Esophagus squamous epithelium (tissue), 5 donors: ENCODE results near the gene CENPP. TPM values are rescaled to one million over a fixed set of nuclear protein-coding genes. Genes with fewer than 3 reads are reported as not detected.

Experiments used
- DNase-seq: peaks from one replicate; lab custom pipeline; 2025; lab: John Stamatoyannopoulos, UW
- H3K27ac ChIP-seq, 4 donors: fragments of 200-600 bp; sonication (generic); one replicate each; pipeline ENCODE4 v1.5.1; 2016 to 2019; ENCODE audit warnings: mild to moderate bottlenecking in 1 of 4
- H3K27me3 ChIP-seq, 4 donors: fragments of 200-600 bp; sonication (generic); 1 replicate in 3 of 4; 2 replicates in 1 of 4; pipeline versions ENCODE4 v1.5.1 to v1.6.0; 2017 to 2021; ENCODE audit warnings: antibody characterized with exemption in 1 of 4
- H3K36me3 ChIP-seq, 3 donors: fragments of 200-600 bp; sonication (generic); one replicate each; pipeline ENCODE4 v1.5.1; 2016 to 2019
- H3K4me1 ChIP-seq, 3 donors: fragments of 200-600 bp; sonication (generic); one replicate each; pipeline ENCODE4 v1.5.1; 2017 to 2019
- H3K4me3 ChIP-seq, 4 donors: fragments of 200-600 bp; sonication (generic); 1 replicate in 3 of 4; 2 replicates in 1 of 4; pipeline ENCODE4 v1.5.1; 2016 to 2019; ENCODE audit warnings: mild to moderate bottlenecking in 2 of 4, moderate library complexity in 1 of 4
- H3K9me3 ChIP-seq, 3 donors: fragments of 200-600 bp; sonication (generic); one replicate each; pipeline ENCODE4 v1.5.1; 2016 to 2019
- POLR2A ChIP-seq, 4 donors: fragments of 450-650 bp; IDR thresholded peaks; one replicate each; pipeline ENCODE4 v1.6.1; 2017; ENCODE audit warnings: antibody characterized with exemption in 4 of 4, mild to moderate bottlenecking in 4 of 4, moderate library complexity in 3 of 4
- WGBS, 2 donors: methylation state at CpG; one replicate each; pipeline ENCODE4 v1.1.5; 2018; 5-methylcytosine and 5-hydroxymethylcytosine counted together
- intact Hi-C: fragments of 100-400 bp; cut with DNase I; formaldehyde crosslinking; loops from one replicate; pipeline ENCODE4 v1.15.0; 2022
- total RNA-seq, 4 donors: library from RNA; depleted of rRNA; stranded (reverse); fragments of >200 nt; gene quantifications; one replicate each; pipeline ENCODE4 v1.1.0, GENCODE V29; 2016
- TF ChIP-seq, protein P1 (sequence below), 6 experiments: fragments of 450-650 bp in 4 of 6; fragments of 200-600 bp in 2 of 6; sonication (generic) in 2 of 6; IDR thresholded peaks; one replicate each; pipeline ENCODE4 v1.5.1; 2016 to 2019; ENCODE audit warnings: antibody characterized with exemption in 6 of 6, mild to moderate bottlenecking in 4 of 6, moderate library complexity in 4 of 6
- donor health status: DM: yes; HTN: yes; CAD: no.

The CENPP gene
- total RNA-seq, 4 donors from 2014 or later = 6.0 to 10.7 (median 7.5) TPM

DNA sequence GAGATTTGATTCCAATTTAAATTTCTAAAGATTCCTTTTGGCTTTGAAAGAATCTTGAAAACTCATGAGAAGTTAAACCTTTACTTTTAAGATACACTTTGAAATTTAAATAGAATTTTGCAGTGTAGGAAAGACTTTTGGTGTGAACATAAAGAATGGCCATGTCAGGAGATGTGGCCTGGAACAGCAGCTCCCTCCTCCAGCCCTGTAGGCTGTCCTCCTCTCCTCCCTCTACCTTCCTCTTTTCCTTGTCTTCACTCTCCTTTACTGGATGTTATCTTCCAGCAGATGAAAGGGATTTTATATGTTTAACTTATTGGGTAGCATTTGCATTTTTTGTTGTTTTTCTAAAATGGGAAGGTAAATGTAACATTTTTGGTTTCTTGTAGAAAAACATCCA, 137.6 kb downstream of the CENPP start:
- no peaks in the 10 kb centered on the region for H3K36me3 ChIP-seq
- DNase-seq = no peak
- H3K9me3 ChIP-seq = no peaks in the 10 kb centered on the region
- no peaks in the 10 kb centered on the region for H3K27me3 ChIP-seq
- H3K27ac ChIP-seq = peak overlapping the region in 2 of 4 donors; percentile 51 to 70
- no peak overlapping the region for H3K4me3 ChIP-seq
- peaks cover 0 to 10% (median 3%) of the 10 kb centered on the region in 3 donors for H3K4me1 ChIP-seq
- TF ChIP-seq, protein P1, sequence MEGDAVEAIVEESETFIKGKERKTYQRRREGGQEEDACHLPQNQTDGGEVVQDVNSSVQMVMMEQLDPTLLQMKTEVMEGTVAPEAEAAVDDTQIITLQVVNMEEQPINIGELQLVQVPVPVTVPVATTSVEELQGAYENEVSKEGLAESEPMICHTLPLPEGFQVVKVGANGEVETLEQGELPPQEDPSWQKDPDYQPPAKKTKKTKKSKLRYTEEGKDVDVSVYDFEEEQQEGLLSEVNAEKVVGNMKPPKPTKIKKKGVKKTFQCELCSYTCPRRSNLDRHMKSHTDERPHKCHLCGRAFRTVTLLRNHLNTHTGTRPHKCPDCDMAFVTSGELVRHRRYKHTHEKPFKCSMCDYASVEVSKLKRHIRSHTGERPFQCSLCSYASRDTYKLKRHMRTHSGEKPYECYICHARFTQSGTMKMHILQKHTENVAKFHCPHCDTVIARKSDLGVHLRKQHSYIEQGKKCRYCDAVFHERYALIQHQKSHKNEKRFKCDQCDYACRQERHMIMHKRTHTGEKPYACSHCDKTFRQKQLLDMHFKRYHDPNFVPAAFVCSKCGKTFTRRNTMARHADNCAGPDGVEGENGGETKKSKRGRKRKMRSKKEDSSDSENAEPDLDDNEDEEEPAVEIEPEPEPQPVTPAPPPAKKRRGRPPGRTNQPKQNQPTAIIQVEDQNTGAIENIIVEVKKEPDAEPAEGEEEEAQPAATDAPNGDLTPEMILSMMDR (IDR thresholded peaks at IDR 0.05) = no peak
- no peak for TF ChIP-seq POLR2A (IDR thresholded peaks at IDR 0.05)
- intact Hi-C loops = no loop called here

DNA sequence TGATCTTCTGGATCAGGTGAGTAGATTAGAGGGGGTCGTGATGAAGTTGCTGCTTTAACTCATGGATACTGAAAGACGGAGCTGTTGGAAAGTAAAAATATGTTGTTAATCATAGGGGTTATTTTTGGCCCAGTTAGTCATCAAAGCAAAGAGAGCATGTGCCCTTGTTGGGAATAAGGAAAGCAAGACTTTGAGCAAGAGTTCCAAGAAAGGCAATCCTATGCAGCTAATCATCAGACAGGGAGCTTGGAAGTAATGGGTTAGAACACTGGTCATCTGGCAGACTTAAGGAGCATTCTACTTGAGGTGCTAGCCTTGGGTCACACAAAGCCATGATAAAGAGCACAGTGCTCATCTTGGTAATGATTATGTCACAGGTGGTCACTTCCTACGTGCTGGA, 138.2 kb downstream of the CENPP start:
- Histone ChIP-seq H3K27ac (peak overlapping the region in 3 of 4 donors; percentile 36 to 73 (median 70)), H3K4me1 (peaks cover 0 to 10% (median 3%) of the 10 kb centered on the region in 3 donors), H3K9me3 (no peaks in the 10 kb centered on the region), H3K36me3 (no peaks in the 10 kb centered on the region), H3K27me3 (no peaks in the 10 kb centered on the region), H3K4me3 (no peak overlapping the region)
- TF ChIP-seq, protein P1 (IDR thresholded peaks at IDR 0.05) = no peak
- no peak for TF ChIP-seq POLR2A (IDR thresholded peaks at IDR 0.05)
- 57 to 68% methylated on average over 3 of the region's 3 CpGs for WGBS, 2 donors
- intact Hi-C loops = no loop called here
- DNase-seq = no peak

DNA sequence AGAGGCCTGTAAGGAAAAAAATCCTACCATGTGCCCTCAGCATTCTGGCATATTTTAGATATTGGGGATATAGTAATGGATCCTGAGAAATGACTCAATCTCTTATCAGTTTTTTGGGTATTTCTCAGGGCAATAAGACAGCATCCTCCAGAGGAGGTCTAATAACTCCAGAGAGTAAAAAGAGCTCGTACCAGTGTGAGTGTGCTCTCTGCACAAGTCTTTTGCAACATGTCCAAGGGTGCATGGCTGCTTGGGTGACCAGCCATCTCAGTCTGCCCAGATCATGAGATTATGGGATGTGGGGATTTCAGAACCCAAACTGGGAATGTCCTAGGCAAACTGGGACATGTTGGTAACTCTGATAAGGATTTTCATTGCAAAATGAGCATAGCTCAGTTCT, 141.3 kb downstream of the CENPP start:
- TF ChIP-seq, protein P1 (IDR thresholded peaks at IDR 0.05) = no peak
- no peak for TF ChIP-seq POLR2A (IDR thresholded peaks at IDR 0.05)
- Histone ChIP-seq H3K4me3 (no peak overlapping the region), H3K27ac (no peak overlapping the region), H3K27me3 (no peaks in the 10 kb centered on the region), H3K4me1 (peaks cover 0 to 10% (median 3%) of the 10 kb centered on the region in 3 donors), H3K36me3 (no peaks in the 10 kb centered on the region), H3K9me3 (no peaks in the 10 kb centered on the region)
- intact Hi-C loops = no loop called here
- 92 to 94% methylated on average over 1 of the region's 1 CpG for WGBS, 2 donors
- no peak for DNase-seq

DNA sequence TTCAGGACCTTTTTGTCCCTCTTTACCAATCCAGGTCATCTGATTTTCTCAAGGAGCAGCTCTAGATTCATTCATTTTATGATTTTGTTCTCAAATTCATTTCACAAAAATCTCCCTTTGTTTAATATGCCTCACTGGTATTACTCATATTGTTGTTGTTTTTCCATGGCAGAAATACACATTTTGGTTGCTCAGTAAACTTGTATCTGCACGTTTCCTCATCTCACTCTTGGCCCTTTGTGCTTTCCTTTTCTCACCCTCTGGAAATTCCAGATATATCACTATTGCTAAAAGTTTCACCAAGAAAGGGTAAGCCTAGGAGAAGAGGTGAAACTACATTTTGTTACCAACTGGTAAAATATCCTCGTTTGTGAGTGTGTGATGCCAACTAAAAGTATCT, 141.8 kb downstream of the CENPP start:
- no peak overlapping the region for H3K4me3 ChIP-seq
- no peak for DNase-seq
- intact Hi-C loops = no loop called here
- H3K36me3 ChIP-seq = no peaks in the 10 kb centered on the region
- TF ChIP-seq POLR2A (IDR thresholded peaks at IDR 0.05) = no peak
- TF ChIP-seq, protein P1 (IDR thresholded peaks at IDR 0.05) = no peak
- peaks cover 0 to 10% (median 3%) of the 10 kb centered on the region in 3 donors for H3K4me1 ChIP-seq
- 53 to 56% methylated on average over 2 of the region's 2 CpGs for WGBS, 2 donors
- H3K27ac ChIP-seq = no peak overlapping the region
- no peaks in the 10 kb centered on the region for H3K9me3 ChIP-seq
- no peaks in the 10 kb centered on the region for H3K27me3 ChIP-seq

DNA sequence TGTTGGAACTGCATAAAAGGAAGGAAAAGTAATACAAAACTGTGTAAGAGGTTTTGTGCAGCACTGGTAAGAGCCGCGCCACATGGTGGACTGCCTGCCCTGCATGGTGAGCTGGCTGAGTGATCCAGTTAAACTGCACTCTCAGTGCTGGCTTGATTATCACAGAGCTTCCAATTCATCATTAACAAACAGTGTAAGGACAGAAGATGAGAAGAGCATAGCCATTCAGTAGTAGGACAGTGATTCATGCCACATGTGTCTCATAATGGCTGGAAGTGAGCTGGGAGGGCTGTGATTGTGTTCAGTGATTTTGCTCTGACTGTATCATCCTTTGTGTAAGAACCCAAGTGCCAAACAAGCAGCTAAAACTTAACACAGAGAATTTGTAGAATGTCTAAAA, 142.5 kb downstream of the CENPP start:
- no peaks in the 10 kb centered on the region for H3K9me3 ChIP-seq
- intact Hi-C loops = no loop called here
- H3K4me3 ChIP-seq = no peak overlapping the region
- H3K36me3 ChIP-seq = no peaks in the 10 kb centered on the region
- H3K4me1 ChIP-seq = peaks cover 0 to 10% (median 3%) of the 10 kb centered on the region in 3 donors
- TF ChIP-seq POLR2A (IDR thresholded peaks at IDR 0.05) = no peak
- TF ChIP-seq, protein P1 (IDR thresholded peaks at IDR 0.05) = no peak
- DNase-seq = no peak
- 90 to 94% methylated on average over 2 of the region's 2 CpGs for WGBS, 2 donors
- H3K27ac ChIP-seq = no peak overlapping the region
- no peaks in the 10 kb centered on the region for H3K27me3 ChIP-seq
